Lung (tissue), 12 donors: ENCODE measurements around the gene KIAA0319L. TPM values are rescaled to one million over a fixed set of nuclear protein-coding genes. Genes with fewer than 3 reads are reported as not detected.
"Not testable (repeated sequence)": the region's sequence is repeated elsewhere in the genome, so short reads cannot be mapped to it uniquely, and the experiment has no call there.

Source experiments
- ATAC-seq: fragments of 200-7000 bp; cut with Tn5 transposase; one replicate; pipeline ENCODE4 v1.9.1; 2020; ENCODE audit warnings: moderate number of reproducible peaks; ENCODE audit not compliant: insufficient read depth, low FRiP score
- DNase-seq, 3 donors: peaks; one replicate each; pipeline ENCODE4 v3.0.0-alpha.2; 2013 to 2017
- H3K27ac ChIP-seq, 2 donors: one replicate each; pipeline ENCODE4 v1.5.1; 2013; ENCODE audit warnings: mild to moderate bottlenecking in 2 of 2, moderate library complexity in 2 of 2, control low read depth in 1 of 2, inconsistent platforms in 1 of 2, low read depth in 1 of 2, low read length in 1 of 2
- H3K27me3 ChIP-seq, 3 donors: one replicate each; pipeline ENCODE4 v1.5.1; 2013; ENCODE audit warnings: low read length in 2 of 3; ENCODE audit not compliant: control insufficient read depth in 3 of 3, insufficient read depth in 3 of 3
- H3K36me3 ChIP-seq, 4 donors: one replicate each; pipeline ENCODE4 v1.5.1; 2013; ENCODE audit warnings: low read length in 4 of 4, mild to moderate bottlenecking in 1 of 4, moderate library complexity in 1 of 4; ENCODE audit not compliant: control insufficient read depth in 4 of 4, insufficient read depth in 4 of 4
- H3K4me1 ChIP-seq, 5 donors: one replicate each; pipeline ENCODE4 v1.5.1; 2013; ENCODE audit warnings: low read length in 5 of 5, mild to moderate bottlenecking in 2 of 5, moderate library complexity in 1 of 5; ENCODE audit not compliant: control insufficient read depth in 5 of 5, insufficient read depth in 5 of 5
- H3K4me3 ChIP-seq: one replicate; pipeline ENCODE4 v1.5.1; 2013; ENCODE audit warnings: mild to moderate bottlenecking, control low read depth, moderate library complexity
- H3K9ac ChIP-seq, 2 donors: one replicate each; pipeline ENCODE4 v1.5.1; 2013; ENCODE audit warnings: low read length in 2 of 2, control low read depth in 1 of 2; ENCODE audit not compliant: insufficient read depth in 1 of 2
- H3K9me3 ChIP-seq, 4 donors: one replicate each; pipeline ENCODE4 v1.5.1; 2013; ENCODE audit warnings: low read length in 3 of 4, mild to moderate bottlenecking in 1 of 4, moderate library complexity in 1 of 4; ENCODE audit not compliant: control insufficient read depth in 4 of 4, insufficient read depth in 3 of 4
- CTCF ChIP-seq: IDR thresholded peaks from 2 replicates; pipeline ENCODE4 v1.5.1; 2012; ENCODE audit warnings: mild to moderate bottlenecking; ENCODE audit errors: control extremely low read depth, extremely low read depth
- WGBS, 2 donors: extraction: QIAGEN DNeasy Blood & Tissue Kit; methylation state at CpG; one replicate each; pipeline ENCODE4 v1.1.7; 2013; 5-methylcytosine and 5-hydroxymethylcytosine counted together
- polyA plus RNA-seq, 2 donors: library from polyadenylated mRNA; stranded (reverse); fragments of 200-250 nt; gene quantifications; one replicate each; pipeline ENCODE4 v1.2.1, GENCODE V29; 2013
- total RNA-seq, 2 donors: library from RNA; depleted of rRNA in 1 of 2; stranded (reverse); fragments of >200 nt in 1 of 2; gene quantifications; one replicate each; pipeline ENCODE4 v1.2.1, GENCODE V29; 2014 to 2021
- donor health status: control.
- donor health status: control.
- donor health status: Bipolar disorder and iron deficiency.
- donor health status: healthy.
- donor health status: DM: yes; HTN: yes; CAD: no.

KIAA0319L gene
- total and polyA plus RNA-seq, 4 donors, result 20.3 to 121 (median 60.9) TPM

DNA sequence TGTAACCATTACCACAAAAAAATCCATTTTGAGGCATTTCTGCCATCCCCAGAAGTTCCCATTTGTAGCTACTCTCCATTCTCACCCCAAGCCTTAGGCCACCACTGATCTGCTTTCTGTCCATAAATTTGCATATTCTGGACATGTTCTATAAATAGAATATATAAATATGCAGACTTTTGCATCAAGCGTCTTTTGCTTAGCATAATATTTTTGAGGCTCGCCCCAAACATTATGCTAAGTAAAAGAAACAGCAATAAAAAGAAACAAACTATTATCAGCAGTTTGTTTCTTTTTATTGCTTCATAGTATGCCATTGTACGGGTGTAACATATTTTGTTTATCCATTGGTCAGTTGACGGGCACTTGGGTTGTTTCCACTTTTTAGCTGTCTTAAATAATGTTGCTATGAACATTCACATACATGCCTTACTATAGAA lies 23.8 kb upstream of the KIAA0319L start:
- ATAC-seq, result no peak
- no peaks in the 10 kb centered on the region for H3K9me3 ChIP-seq

GRCh38 chr1:35577071-35577998 lies 20.1 kb upstream of the KIAA0319L start:
- Histone ChIP-seq H3K36me3 (no peaks in the 10 kb centered on the region), H3K4me3 (peak overlapping the region; percentile 5), H3K9ac (no peak overlapping the region), H3K4me1 (peaks cover 0 to 28% (median 17%) of the 10 kb centered on the region in 5 donors), H3K27me3 (peaks cover 0 to 51% (median 41%) of the 10 kb centered on the region in 3 donors), H3K9me3 (peaks cover 0 to 6% (median 0%) of the 10 kb centered on the region in 4 donors), H3K27ac (no peak overlapping the region)
- TF ChIP-seq CTCF, result no peak
- no peak for ATAC-seq
- DNase-seq, result peak in 1 of 3 donors; percentile 30
- 15 to 28% methylated on average over 55 to 70 of the region's 70 CpGs for WGBS, 2 donors

More for the DNA sequence above, 23.8 kb upstream of the KIAA0319L start:
- no peak for TF ChIP-seq CTCF
- peaks cover 0 to 23% (median 19%) of the 10 kb centered on the region in 3 donors for H3K27me3 ChIP-seq
- no peak overlapping the region for H3K27ac ChIP-seq
- DNase-seq, result no peak
- H3K4me3 ChIP-seq, result no peak overlapping the region
- peaks cover 0 to 12% (median 7%) of the 10 kb centered on the region in 5 donors for H3K4me1 ChIP-seq
- peaks cover 0 to 1% (median 0%) of the 10 kb centered on the region in 4 donors for H3K36me3 ChIP-seq
- no peak overlapping the region for H3K9ac ChIP-seq
- WGBS, 2 donors, result 71 to 76% methylated on average over 4 of the region's 4 CpGs

GRCh38 chr1:35576766-35577070 lies 19.5 kb upstream of the KIAA0319L start:
- ATAC-seq, H3K9me3 ChIP-seq, H3K9ac ChIP-seq, H3K36me3 ChIP-seq, DNase-seq, H3K4me3 ChIP-seq, H3K27ac ChIP-seq: not testable (repeated sequence)
- WGBS, 2 donors, result 17 to 35% methylated on average over 29 to 37 of the region's 37 CpGs
- Histone ChIP-seq H3K27me3 (peaks cover 0 to 58% (median 47%) of the 10 kb centered on the region in 3 donors), H3K4me1 (peaks cover 0 to 28% (median 17%) of the 10 kb centered on the region in 5 donors)

GRCh38 chr1:35576061-35576765 lies 19.0 kb upstream of the KIAA0319L start:
- DNase-seq (no peak), ATAC-seq (no peak)
- peaks cover 0 to 62% (median 52%) of the 10 kb centered on the region in 3 donors for H3K27me3 ChIP-seq

More at GRCh38 chr1:35576061-35576765, 19.0 kb upstream of the KIAA0319L start:
- no peaks in the 10 kb centered on the region for H3K36me3 ChIP-seq
- no peak overlapping the region for H3K9ac ChIP-seq
- H3K4me3 ChIP-seq, result no peak overlapping the region
- WGBS, 2 donors, result 44 to 62% methylated on average over 10 of the region's 10 CpGs
- H3K27ac ChIP-seq, result peak overlapping the region in 1 of 2 donors; percentile 54
- no peak for TF ChIP-seq CTCF
- peaks cover 0 to 28% (median 17%) of the 10 kb centered on the region in 5 donors for H3K4me1 ChIP-seq
- peaks cover 0 to 6% (median 0%) of the 10 kb centered on the region in 4 donors for H3K9me3 ChIP-seq
